Adrenal gland (tissue), 5 donors: Measurements from ENCODE around the gene FKBP9.
"Not testable (repeated sequence)": the region's sequence is repeated elsewhere in the genome, so short reads cannot be mapped to it uniquely, and the experiment has no call there.

Source experiments
- CTCF ChIP-seq, 6 experiments: fragments of 450-650 bp in 4 of 6; fragments of 200-600 bp in 2 of 6; sonication (generic) in 1 of 6; IDR thresholded peaks; 1 replicate in 5 of 6; 2 replicates in 1 of 6; pipeline versions ENCODE4 v1.5.1 to v1.8.0; 2016 to 2021; ENCODE audit warnings: antibody characterized with exemption in 6 of 6, mild to moderate bottlenecking in 2 of 6, moderate library complexity in 1 of 6
- POLR2A ChIP-seq, 2 donors: fragments of 450-650 bp; IDR thresholded peaks; one replicate each; pipeline ENCODE4 v1.6.1; 2017; ENCODE audit warnings: antibody characterized with exemption in 2 of 2, mild to moderate bottlenecking in 2 of 2, moderate library complexity in 1 of 2
- donor health status: DM: no; HTN: no; CAD: no.

DNA sequence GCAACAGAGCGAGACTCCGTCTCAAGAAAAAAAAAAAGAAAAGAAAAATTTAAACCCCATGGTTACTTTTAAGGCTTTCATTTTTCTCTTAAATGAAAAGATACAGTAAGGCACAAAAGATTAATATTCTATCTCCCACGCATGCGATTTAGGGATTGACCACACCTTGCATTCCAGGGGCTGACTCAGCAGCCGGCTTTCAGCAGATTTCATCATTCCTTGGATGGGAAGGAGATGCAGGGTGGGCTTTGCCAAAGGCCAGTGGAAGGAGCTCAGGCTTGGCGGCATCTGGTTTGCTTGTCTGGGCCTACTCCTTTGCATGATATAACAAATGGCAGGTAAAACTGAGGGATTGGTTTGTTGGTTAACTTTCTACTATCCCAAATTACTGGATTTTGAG lies 22.0 kb downstream of the FKBP9 start:
- TF ChIP-seq CTCF, POLR2A (IDR thresholded peaks at IDR 0.05): not testable (repeated sequence)
